H1 (cell line): Measurements from ENCODE around the gene STEAP1. TPM values are rescaled to one million over a fixed set of nuclear protein-coding genes. Genes with fewer than 3 reads are reported as not detected.

Experiments
- CTCF ChIA-PET: fragments of 300-600 bp; sonication (Branson Sonifier 250); formaldehyde crosslinking; loops from one replicate; lab custom pipeline; 2021; ENCODE audit not compliant: partially characterized antibody; lab: Charles Lee
- POLR2A ChIA-PET: fragments of 300-600 bp; sonication (Branson Sonifier 250); formaldehyde crosslinking; loops from one replicate; lab custom pipeline; 2021; ENCODE audit warnings: inconsistent platforms; ENCODE audit not compliant: partially characterized antibody; lab: Charles Lee
- DNase-seq, 2 experiments: peaks; one replicate each; pipeline versions ENCODE4 v3.0.0 to v3.0.0-alpha.2; 2010 to 2022; ENCODE audit warnings: low spot score in 2 of 2, low read depth in 1 of 2, mixed read lengths in 1 of 2
- FAIRE-seq: peaks from 2 replicates; lab custom pipeline; 2011; peaks lifted over from hg19 to GRCh38; lab: Jason Lieb, UNC
- H2AFZ ChIP-seq: 2 replicates; pipeline ENCODE4 v1.8.1; 2012; ENCODE audit warnings: low read length, inconsistent platforms
- H2AK5ac ChIP-seq: 2 replicates; pipeline ENCODE4 v1.6.1; 2013; ENCODE audit warnings: low read depth, low read length
- H2BK120ac ChIP-seq: replicated peaks from 2 replicates; pipeline ENCODE3; 2013; ENCODE audit warnings: low read depth, low read length, inconsistent platforms
- H2BK12ac ChIP-seq: 2 replicates; pipeline ENCODE4 v1.6.1; 2013; ENCODE audit warnings: low read depth, low read length
- H2BK15ac ChIP-seq: 2 replicates; pipeline ENCODE4 v1.6.1; 2013; ENCODE audit warnings: low read length
- H2BK20ac ChIP-seq: 2 replicates; pipeline ENCODE4 v1.6.1; 2013; ENCODE audit warnings: low read length
- H2BK5ac ChIP-seq: 2 replicates; pipeline ENCODE4 v1.6.1; 2013; ENCODE audit warnings: low read depth, low read length
- H3K14ac ChIP-seq: 2 replicates; pipeline ENCODE4 v1.6.1; 2013; ENCODE audit warnings: inconsistent platforms; ENCODE audit not compliant: insufficient read length
- H3K18ac ChIP-seq: 2 replicates; pipeline ENCODE4 v1.6.1; 2013; ENCODE audit warnings: low read length; ENCODE audit errors: extremely low read depth
- H3K23ac ChIP-seq: 2 replicates; pipeline ENCODE4 v1.6.1; 2013; ENCODE audit warnings: inconsistent platforms; ENCODE audit not compliant: insufficient read length
- H3K23me2 ChIP-seq: 2 replicates; pipeline ENCODE4 v1.6.1; 2013; ENCODE audit warnings: low read depth, low read length
- H3K27ac ChIP-seq: 2 replicates; pipeline ENCODE4 v1.6.1; 2011; ENCODE audit warnings: low read depth, low read length, inconsistent platforms
- H3K27me3 ChIP-seq, 4 experiments: replicated peaks in 1 of 4; 1 replicate in 1 of 4; 2 replicates in 3 of 4; pipeline versions ENCODE4 v1.6.1 to v1.8.1; 2011 to 2013; ENCODE audit warnings: low read length in 3 of 4, mild to moderate bottlenecking in 3 of 4, inconsistent platforms in 2 of 4, mixed read lengths in 2 of 4, moderate library complexity in 1 of 4; ENCODE audit not compliant: control insufficient read depth in 3 of 4, insufficient read depth in 3 of 4; ENCODE audit errors: extremely low read depth in 1 of 4
- H3K36me3 ChIP-seq, 4 experiments: 2 replicates each; pipeline versions ENCODE4 v1.6.1 to v1.8.1; 2011 to 2013; ENCODE audit warnings: mild to moderate bottlenecking in 4 of 4, low read length in 3 of 4, moderate library complexity in 2 of 4, control low read depth in 1 of 4, inconsistent platforms in 1 of 4; ENCODE audit not compliant: insufficient read depth in 4 of 4, control insufficient read depth in 2 of 4
- H3K4ac ChIP-seq: replicated peaks from 2 replicates; pipeline ENCODE3; 2013; ENCODE audit warnings: low read length, low read depth, mixed read lengths, inconsistent platforms; ENCODE audit not compliant: insufficient read length
- H3K4me1 ChIP-seq, 4 experiments: replicated peaks in 1 of 4; 1 replicate in 1 of 4; 2 replicates in 3 of 4; pipeline versions ENCODE4 v1.6.1 to v1.8.1; 2011 to 2013; ENCODE audit warnings: low read length in 3 of 4, inconsistent platforms in 2 of 4, mixed read lengths in 1 of 4; ENCODE audit not compliant: insufficient read depth in 4 of 4, control insufficient read depth in 3 of 4
- H3K4me2 ChIP-seq, 2 experiments: 2 replicates each; pipeline versions ENCODE4 v1.6.1 to v1.8.1; 2011 to 2013; ENCODE audit warnings: low read depth in 2 of 2, low read length in 2 of 2, control low read depth in 1 of 2, inconsistent platforms in 1 of 2, mild to moderate bottlenecking in 1 of 2; ENCODE audit not compliant: insufficient read depth in 1 of 2
- H3K4me3 ChIP-seq, 4 experiments: fragments of 200-600, 300-600 bp in 1 of 4; sonication (generic), shearing (Covaris generic), sonication (Bioruptor Twin) in 1 of 4; 2 replicates each; pipeline versions ENCODE4 v1.5.1 to v1.8.1; 2011 to 2016; ENCODE audit warnings: low read length in 4 of 4, low read depth in 3 of 4, control low read depth in 2 of 4, inconsistent platforms in 2 of 4, mild to moderate bottlenecking in 2 of 4, mixed read lengths in 1 of 4, moderate library complexity in 1 of 4; ENCODE audit not compliant: insufficient read depth in 2 of 4; ENCODE audit errors: extremely low read depth in 1 of 4
- H3K56ac ChIP-seq: replicated peaks from 2 replicates; pipeline ENCODE3; 2013; ENCODE audit warnings: low read depth, mild to moderate bottlenecking, mixed read lengths, low read length, inconsistent platforms; ENCODE audit not compliant: insufficient read length
- H3K79me1 ChIP-seq: 2 replicates; pipeline ENCODE4 v1.6.1; 2013; ENCODE audit warnings: low read depth, low read length, control low read depth
- H3K79me2 ChIP-seq, 2 experiments: 2 replicates each; pipeline versions ENCODE4 v1.6.1 to v1.8.1; 2012 to 2013; ENCODE audit warnings: low read length in 2 of 2, mild to moderate bottlenecking in 2 of 2, inconsistent platforms in 1 of 2; ENCODE audit not compliant: insufficient read depth in 2 of 2, control insufficient read depth in 1 of 2
- H3K9ac ChIP-seq, 4 experiments: replicated peaks in 1 of 4; 1 replicate in 1 of 4; 2 replicates in 3 of 4; pipeline versions ENCODE4 v1.6.1 to v1.8.1; 2011 to 2013; ENCODE audit warnings: low read depth in 3 of 4, low read length in 3 of 4, control low read depth in 2 of 4, mild to moderate bottlenecking in 2 of 4, moderate library complexity in 2 of 4, inconsistent platforms in 1 of 4; ENCODE audit errors: extremely low read depth in 1 of 4
- H3K9me3 ChIP-seq, 2 experiments: 2 replicates each; pipeline versions ENCODE4 v1.6.1 to v1.8.1; 2012 to 2013; ENCODE audit warnings: mild to moderate bottlenecking in 2 of 2, moderate library complexity in 2 of 2, control low read depth in 1 of 2, inconsistent platforms in 1 of 2, low read depth in 1 of 2, low read length in 1 of 2, mixed read lengths in 1 of 2; ENCODE audit not compliant: insufficient read depth in 2 of 2
- H4K20me1 ChIP-seq, 2 experiments: replicated peaks in 1 of 2; 2 replicates each; pipeline versions ENCODE3 to v1.8.1; 2011 to 2013; ENCODE audit warnings: inconsistent platforms in 2 of 2, low read length in 2 of 2, mild to moderate bottlenecking in 1 of 2; ENCODE audit not compliant: insufficient read depth in 2 of 2, control insufficient read depth in 1 of 2
- H4K5ac ChIP-seq: 2 replicates; pipeline ENCODE4 v1.6.1; 2013; ENCODE audit warnings: low read length, low read depth, mixed read lengths, inconsistent platforms; ENCODE audit not compliant: insufficient read length
- H4K8ac ChIP-seq: 2 replicates; pipeline ENCODE4 v1.8.0; 2013; ENCODE audit warnings: mild to moderate bottlenecking, moderate library complexity, low read length, inconsistent platforms; ENCODE audit not compliant: insufficient read depth; ENCODE audit errors: extremely low read depth
- H4K91ac ChIP-seq: replicated peaks from 2 replicates; pipeline ENCODE3; 2013; ENCODE audit warnings: low read length, mixed read lengths, inconsistent platforms; ENCODE audit not compliant: insufficient read length
- EP300 ChIP-seq, 2 experiments: IDR thresholded peaks; 1 replicate in 1 of 2; 2 replicates in 1 of 2; pipeline ENCODE4 v1.6.1; 2011 to 2012; ENCODE audit warnings: low read depth in 2 of 2, low read length in 2 of 2, mild to moderate bottlenecking in 2 of 2, borderline replicate concordance in 1 of 2, inconsistent platforms in 1 of 2, moderate library complexity in 1 of 2
- RBBP5 ChIP-seq: IDR thresholded peaks from 2 replicates; pipeline ENCODE4 v1.7.1; 2012; ENCODE audit warnings: low read depth, mild to moderate bottlenecking, inconsistent platforms, low read length, moderate library complexity, borderline replicate concordance
- SRF ChIP-seq: IDR thresholded peaks from 2 replicates; pipeline ENCODE4 v1.6.1; 2011; ENCODE audit warnings: mild to moderate bottlenecking, low read depth, low read length, moderate library complexity
- SUZ12 ChIP-seq: fragments of 200-600 bp; sonication (generic); IDR thresholded peaks from 2 replicates; pipeline ENCODE4 v1.6.1; 2012; ENCODE audit warnings: mild to moderate bottlenecking, inconsistent platforms, low read length, moderate library complexity, mixed read lengths
- TAF7 ChIP-seq: optimal IDR thresholded peaks from 2 replicates; pipeline ENCODE3; 2011; ENCODE audit warnings: low read depth, mild to moderate bottlenecking, inconsistent platforms, low read length, moderate library complexity, borderline replicate concordance
- TEAD4 ChIP-seq: IDR thresholded peaks from 2 replicates; pipeline ENCODE4 v1.6.1; 2012; ENCODE audit warnings: low read depth, low read length, inconsistent platforms, mixed read lengths
- WGBS, 2 experiments: shearing (Covaris generic) in 1 of 2; methylation state at CpG; one replicate each; pipeline versions ENCODE4 v1.1.6 to v1.1.7; 2013 to 2015; ENCODE audit warnings: low lambda C conversion rate in 2 of 2, mixed read lengths in 2 of 2, inconsistent platforms in 1 of 2, low coverage in 1 of 2, missing lambda C conversion rate in 1 of 2; ENCODE audit not compliant: insufficient replicate concordance in 2 of 2, insufficient coverage in 1 of 2, insufficient read length in 1 of 2; ENCODE audit errors: extremely low coverage in 1 of 2, missing lambda C conversion rate in 1 of 2; 5-methylcytosine and 5-hydroxymethylcytosine counted together
- polyA plus RNA-seq, 7 experiments: library from polyadenylated mRNA; depleted of rRNA in 3 of 7; stranded (reverse) in 5 of 7; unstranded in 2 of 7; fragments of >200 nt in 5 of 7; fragments of 200-250 nt in 2 of 7; gene quantifications; 1 replicate in 5 of 7; 2 replicates in 1 of 7; 4 replicates in 1 of 7; pipeline versions ENCODE4 v1.2.1 to v1.2.3, GENCODE V29; 2011 to 2013; ENCODE audit warnings: missing spikeins in 2 of 7, mixed read lengths in 2 of 7
- total RNA-seq: library from RNA; stranded (reverse); fragmentation: NEBNext Ultra II Directional; extraction: Animal tissue kit (Norgen Biotek cat#: 25700); gene quantifications from 2 replicates; pipeline ENCODE4 v1.2.1, GENCODE V29; 2021

Gene STEAP1
- total and polyA plus RNA-seq, 2 of the 8 experiments (the other 6 are each of a cell fraction or from before 2014, with no cell fraction given) = 9.2 to 9.5 TPM

DNA sequence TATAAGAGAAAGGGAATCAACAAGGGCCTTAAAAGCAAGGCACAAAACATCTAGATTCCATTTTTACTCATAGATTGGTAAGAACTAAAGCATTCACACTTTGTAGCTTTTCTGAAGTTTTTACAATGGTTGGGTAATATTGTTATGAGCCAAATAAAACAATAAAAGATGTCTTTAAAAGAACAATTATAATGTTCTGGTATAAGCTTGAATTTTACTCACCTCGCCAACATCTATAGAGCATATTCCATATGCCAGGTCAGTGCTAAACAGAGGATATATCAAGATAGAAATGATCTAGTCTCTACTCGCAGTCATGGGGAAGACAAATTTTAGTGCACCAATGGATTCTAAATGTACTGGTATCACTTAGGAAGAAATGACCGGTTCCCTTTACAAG lies 11.9 kb downstream of the STEAP1 start:
- Histone ChIP-seq H3K4me3 (no peak overlapping the region), H2AFZ (no peak overlapping the region), H3K23me2 (no peaks in the 10 kb centered on the region; the same call in 1 of the 2 replicates), H4K20me1 (no peaks in the 10 kb centered on the region), H2BK20ac (no peak overlapping the region), H3K79me1 (no peaks in the 10 kb centered on the region), H2BK5ac (no peak overlapping the region), H3K36me3 (peaks cover 0 to 4% (median 0%) of the 10 kb centered on the region in 4 experiments; a peak in 1 of 8 replicates), H3K14ac (no peak overlapping the region), H3K27me3 (no peaks in the 10 kb centered on the region), H4K91ac (no peak overlapping the region), H4K5ac (no peak overlapping the region), H3K9me3 (no peaks in the 10 kb centered on the region), H2BK12ac (no peak overlapping the region), H3K9ac (no peak overlapping the region), H4K8ac (no peak overlapping the region), H2AK5ac (no peak overlapping the region), H3K27ac (no peak overlapping the region), H3K23ac (no peak overlapping the region), H3K79me2 (no peaks in the 10 kb centered on the region), H3K4ac (no peak overlapping the region), H2BK15ac (no peak overlapping the region), H3K4me1 (no peaks in the 10 kb centered on the region), H3K4me2 (no peak overlapping the region), H3K18ac (no peak overlapping the region), H3K56ac (no peak overlapping the region), H2BK120ac (no peak overlapping the region)
- POLR2A ChIA-PET = no interaction called here
- no peak for TF ChIP-seq EP300 (IDR thresholded peaks at IDR 0.05; ENCODE audit: borderline replicate concordance in 1 of 2, low read depth in 2 of 2, low read length in 2 of 2)
- TF ChIP-seq RBBP5 = no peak
- TF ChIP-seq SRF = no peak
- TF ChIP-seq TAF7 = no peak
- TF ChIP-seq TEAD4 = no peak
- TF ChIP-seq SUZ12 = no peak
- FAIRE-seq = no peak
- no peak for DNase-seq
- 75% methylated on average over 3 of the region's 3 CpGs; no CpG with 5 or more reads in 1 of the 2 experiments for WGBS, 2 experiments
- CTCF ChIA-PET = interaction anchor here (0.8 to 3.2 kb wide), 7 partner anchors 10 to 340 kb away, joined by 3 to 14 read pairs (median 3); no protein-coding TSS in a partner anchor
